HG03469 (cell line): ENCODE results near the gene CCNI.
"Not testable (repeated sequence)": the region's sequence is repeated elsewhere in the genome, so short reads cannot be mapped to it uniquely, and the experiment has no call there.

Experiments used
- ATAC-seq: cut with Tn5 transposase; IDR thresholded peaks from one replicate; pipeline ENCODE4 v1.9.1; 2021; ENCODE audit warnings: mild to moderate bottlenecking, moderate library complexity, moderate number of reproducible peaks; ENCODE audit not compliant: unreplicated experiment

CCNI gene

DNA sequence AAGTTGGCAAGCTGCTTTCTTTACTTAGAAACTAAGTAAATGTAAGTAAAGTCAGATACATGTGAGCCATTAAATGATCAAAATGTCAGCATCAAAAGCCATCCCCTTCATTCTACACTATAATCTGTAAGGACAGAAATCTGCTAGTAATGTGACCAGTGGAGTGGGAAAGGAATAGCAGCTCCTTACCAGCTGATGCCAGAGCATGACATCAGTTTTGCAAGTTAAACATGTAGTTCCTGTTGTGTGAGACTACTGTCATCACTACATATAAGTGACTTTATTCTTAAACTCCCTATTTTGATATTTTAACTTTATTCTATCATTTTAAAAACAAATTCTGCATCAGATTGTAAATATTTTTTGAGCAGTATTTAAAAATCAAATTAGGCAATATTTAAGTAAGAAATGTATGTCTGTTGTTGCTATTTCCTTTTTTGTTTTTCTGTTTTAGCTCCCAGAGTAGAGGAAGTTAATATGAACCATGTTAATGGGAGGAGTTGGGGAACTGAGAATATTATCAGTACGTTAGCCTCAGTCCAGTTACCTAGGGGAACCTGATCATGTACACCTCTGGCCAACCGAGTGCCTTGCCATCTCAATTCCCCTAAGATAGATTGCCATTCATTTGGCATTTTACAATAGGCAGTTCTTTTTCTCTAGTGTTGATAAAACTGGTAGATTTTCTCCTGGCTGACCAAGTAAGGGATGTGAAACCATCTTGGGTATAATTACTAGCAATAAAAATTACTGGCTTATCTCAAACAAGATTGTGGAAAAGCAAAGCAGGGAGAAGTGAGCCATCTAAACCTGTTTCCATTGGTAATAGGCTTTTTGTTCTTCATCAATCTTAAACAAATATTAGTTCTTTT is 34.7 kb downstream of the CCNI start:
- ATAC-seq, result no peak

DNA sequence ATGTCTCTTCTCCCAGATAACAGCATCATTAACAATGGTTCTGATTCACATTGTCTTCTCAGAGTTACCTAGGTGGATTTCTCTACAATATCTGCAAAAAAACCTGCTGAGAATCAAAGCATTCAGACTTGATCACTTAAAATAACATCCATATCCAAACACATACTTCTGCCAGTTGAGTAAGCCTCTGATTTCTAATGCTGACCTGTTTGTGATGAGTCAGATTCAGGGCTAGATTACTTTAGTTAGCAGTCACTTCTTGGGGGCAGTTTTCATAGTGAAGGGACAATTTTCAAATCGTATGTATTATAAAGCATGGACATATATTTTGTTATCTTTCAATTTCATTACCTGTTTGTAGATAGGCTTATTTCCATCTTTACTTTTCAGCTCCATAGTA is 35.5 kb downstream of the CCNI start:
- ATAC-seq, result no peak

DNA sequence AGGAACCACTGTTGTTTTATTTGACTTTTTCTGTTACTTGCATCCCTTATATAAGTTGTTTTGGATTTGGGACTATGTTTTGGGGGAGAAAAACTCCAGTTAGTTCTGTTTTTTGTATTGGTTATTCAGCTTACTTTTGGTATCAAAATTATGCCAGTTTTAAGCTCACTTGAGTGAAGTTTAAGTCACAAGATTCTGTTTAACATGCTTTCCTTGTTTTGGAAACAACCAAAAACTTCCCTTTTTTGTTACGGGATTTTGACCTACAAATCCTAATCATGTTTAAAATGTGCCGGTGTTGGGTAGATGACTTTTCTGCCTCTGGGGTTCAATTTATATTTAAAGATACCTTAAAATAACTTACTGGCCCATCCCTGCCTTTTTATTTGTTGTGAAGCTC is 36.0 kb downstream of the CCNI start:
- ATAC-seq, result no peak

DNA sequence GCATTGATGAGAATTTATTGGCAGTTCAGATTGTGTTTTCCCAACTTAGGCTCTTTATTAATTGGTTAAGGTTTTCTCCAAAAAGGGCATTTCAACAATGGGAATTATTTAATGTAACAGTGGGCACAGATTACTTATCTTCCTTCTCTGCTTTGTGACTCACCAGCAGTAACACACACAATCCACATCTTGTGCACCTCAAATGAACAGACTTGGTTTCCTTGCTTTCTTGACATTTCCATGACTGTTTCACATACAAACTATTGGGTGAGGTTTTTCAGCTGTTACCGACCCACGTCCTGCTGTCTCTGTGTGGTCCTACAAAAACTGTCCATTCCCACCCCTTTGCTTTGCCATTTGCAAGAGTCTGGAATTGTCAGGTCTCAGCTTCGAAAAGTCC is 38.1 kb downstream of the CCNI start:
- no peak for ATAC-seq

DNA sequence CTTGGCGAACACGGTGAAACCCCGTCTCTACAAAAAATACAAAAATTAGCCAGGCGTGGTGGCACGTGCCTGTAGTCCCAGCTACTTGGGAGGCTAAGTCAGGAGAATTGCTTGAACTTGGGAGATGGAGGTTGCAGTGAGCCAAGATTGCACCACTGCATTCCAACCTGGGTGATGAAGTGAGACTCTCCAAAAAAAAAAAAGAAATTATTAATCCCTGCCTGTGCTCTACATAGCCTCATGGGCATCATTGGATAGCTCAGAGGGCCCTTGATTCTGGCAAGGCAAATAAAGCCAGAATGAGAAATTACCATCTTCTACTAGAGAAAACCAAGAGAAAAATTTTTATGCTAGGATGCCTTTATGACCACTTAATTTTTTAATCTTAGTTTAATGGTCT is 38.6 kb downstream of the CCNI start:
- not testable (repeated sequence) for ATAC-seq

DNA sequence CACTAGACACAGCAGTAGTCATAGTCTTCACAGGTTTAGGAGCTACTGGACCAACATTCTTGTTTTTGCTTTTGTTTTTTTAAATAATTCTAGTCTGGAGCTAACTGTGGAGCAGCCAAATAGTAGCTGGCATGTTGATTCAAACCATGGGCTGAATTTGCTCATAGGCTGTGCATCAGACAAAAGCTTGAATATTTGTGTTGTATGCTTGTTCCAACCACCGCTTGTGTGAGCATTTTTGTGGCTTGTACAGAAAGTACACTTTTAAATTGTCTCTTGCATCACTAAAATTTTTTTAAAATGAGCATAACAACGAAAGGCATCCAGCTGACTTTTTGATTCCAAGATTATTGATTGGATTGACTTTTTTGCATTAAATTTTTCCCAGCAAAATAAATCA is 39.6 kb downstream of the CCNI start:
- ATAC-seq, result no peak

DNA sequence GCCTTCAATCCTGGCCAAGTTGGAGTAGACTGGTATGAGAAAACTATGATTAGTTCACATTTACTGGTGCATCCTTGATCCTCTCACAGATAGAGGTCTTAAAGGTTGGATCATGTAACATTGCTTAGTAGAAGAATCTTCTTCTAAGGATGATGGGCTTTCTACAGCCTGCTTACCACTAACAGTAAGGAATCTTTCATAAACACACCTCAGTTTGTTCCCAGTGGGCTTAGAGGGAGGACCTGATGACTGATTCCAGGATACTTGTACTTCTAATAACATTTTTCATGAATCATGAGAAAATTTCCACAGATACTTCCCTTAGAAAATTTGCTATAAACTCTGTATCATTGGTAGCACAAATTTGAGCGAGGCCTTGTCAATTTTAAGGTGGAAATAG is 40.6 kb downstream of the CCNI start:
- ATAC-seq, result no peak

DNA sequence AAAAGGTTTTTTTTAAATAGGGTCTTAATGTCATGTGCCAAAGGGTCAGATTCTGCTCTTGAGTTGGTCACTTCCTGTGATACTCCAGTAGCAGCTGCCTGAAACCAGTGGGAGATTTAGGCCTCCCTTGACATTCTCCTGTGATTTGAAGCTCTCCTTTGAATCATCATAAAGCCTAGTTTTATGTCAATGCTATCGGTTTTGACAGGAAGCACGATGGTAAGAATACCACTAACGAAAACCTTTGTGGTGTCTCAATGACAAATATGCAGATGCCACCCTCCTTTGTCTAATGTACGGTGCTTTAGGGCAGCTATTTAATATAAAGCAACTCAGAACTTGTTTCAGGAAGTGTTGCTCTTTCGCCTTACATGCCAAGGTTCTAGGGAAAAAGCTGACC is 44.2 kb downstream of the CCNI start:
- no peak for ATAC-seq

DNA sequence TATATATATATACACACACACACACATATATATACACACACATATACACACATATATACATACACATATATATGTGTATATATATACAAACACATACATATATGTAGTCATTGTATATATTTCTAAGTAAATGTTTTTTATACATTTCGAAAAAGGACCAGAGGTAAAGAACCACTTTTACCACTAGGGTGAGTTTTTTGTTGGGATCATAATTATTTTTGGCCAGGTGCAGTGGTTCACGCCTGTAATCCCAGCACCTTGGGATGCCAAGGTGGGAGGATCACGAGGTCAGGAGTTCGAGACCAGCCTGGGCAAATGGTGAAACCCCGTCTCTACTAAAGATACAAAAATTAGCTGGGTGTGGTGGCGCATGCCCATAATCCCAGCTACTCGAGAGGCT is 46.0 kb downstream of the CCNI start:
- ATAC-seq, result not testable (repeated sequence)

DNA sequence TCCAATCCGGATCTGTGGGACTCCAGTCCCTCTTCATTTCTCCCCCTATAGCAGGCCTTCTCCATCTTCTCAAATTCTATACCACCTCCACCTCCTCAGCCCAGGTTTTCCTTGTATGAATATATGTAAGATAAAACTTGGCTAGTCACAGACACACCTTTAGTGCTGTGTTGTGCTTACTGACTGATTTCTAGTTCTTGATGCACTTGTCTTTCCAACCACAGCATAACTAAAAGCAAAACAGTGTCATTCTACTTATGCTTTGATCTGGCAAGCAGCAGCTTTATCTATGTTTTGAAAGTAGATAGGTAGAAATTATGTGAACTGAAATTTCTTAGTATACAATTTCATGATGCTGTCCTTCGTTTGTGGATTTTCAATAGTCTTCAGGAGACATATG is 47.5 kb downstream of the CCNI start:
- ATAC-seq, result no peak

DNA sequence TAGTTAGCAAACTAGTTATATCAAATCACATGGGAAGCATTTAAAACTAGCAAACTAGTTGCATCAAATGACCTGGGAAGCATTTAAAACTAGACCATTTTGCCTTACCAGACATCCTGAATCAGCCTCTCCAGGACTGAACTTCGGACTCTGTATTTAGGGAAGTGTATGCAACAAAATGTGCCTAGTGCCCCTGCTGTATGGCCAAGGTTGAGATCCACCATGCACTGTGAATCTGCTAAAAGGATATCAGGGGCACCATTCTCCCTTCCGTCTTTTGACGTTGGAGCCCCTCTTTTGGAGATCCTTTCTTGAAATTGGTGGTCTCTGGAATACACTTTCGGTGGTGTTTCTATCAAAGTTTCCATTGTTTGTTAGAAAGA is 49.5 kb downstream of the CCNI start:
- no peak for ATAC-seq

DNA sequence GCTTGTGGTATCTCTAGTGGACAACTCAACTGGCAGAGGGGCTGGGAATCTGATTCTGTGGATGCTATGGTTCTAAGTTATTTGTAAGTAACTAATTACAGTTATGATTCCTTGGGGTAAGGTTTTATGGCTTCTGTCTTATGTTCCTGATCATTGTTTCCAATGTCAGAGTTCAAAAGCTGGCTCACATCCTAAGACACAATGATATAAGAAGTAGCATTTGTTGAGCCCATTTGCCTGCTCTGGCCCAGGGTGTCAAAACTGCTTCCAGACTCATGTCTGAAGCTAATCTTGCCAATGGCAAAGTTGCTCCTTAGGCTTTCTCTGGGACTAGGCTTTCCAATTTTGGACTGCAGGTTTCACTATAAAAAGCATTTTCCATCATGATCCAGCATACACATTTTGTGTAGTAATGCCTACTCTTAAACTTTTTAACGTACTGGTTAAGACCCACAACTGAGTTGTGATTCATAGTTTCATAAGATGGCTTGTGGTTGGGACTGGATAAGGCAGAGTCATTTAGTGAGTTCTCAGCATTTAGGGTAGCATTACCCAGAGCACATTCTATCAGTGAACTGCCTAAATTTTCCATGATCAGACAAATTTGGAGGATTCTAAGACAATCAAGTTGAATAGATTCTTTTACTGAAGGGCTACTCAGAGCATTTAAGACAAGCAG is 50.0 kb downstream of the CCNI start:
- peak; percentile 75 for ATAC-seq

DNA sequence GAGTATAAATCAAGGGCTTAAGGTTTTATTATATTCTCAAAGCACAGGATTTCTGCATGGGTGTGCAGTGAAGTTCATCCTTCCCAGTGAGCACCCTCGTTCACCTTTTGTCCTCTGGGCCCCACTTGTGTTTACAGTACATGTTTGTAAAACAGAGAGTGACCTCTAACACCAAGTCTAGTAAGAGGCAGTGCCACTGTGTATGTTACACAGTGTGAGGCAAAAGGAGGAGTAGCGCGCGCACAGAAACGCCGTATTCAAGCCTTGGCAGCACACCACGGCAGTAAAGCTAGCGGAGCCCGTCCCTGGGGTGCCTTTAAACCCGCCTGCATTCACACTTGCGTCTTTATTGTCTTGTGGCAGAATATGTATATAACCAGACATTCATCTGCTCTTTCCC is 51.9 kb downstream of the CCNI start:
- no peak for ATAC-seq

DNA sequence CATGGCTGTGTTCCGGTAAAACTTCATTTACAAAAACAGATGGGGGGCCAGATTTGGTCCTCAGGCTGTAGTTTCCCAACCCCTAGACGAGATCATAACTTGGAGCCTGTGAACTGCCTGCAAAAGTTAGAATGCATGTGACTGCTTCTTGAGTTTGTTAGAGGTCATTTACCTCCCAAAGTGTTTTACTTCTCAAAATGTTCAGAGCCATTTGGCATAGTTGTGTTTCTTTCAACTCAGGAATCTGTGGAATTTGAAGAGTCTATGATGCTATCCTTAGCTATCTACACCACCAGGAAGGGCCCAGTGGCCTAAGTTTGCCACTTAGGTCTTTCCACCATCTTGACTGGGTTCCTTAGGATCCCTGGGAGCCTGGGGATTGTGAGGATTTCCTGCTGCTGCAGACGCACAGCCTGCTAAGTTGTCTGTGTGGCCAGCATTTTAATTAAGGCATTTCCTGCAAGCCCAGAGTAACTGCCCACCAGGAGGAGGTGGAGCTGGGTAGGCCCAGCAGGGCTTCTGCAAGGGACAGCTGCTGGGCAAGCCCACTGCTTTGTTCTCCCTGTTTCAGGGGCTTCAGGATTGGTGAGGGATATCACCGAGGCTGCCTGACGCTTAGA is 53.1 kb downstream of the CCNI start:
- ATAC-seq, result no peak

DNA sequence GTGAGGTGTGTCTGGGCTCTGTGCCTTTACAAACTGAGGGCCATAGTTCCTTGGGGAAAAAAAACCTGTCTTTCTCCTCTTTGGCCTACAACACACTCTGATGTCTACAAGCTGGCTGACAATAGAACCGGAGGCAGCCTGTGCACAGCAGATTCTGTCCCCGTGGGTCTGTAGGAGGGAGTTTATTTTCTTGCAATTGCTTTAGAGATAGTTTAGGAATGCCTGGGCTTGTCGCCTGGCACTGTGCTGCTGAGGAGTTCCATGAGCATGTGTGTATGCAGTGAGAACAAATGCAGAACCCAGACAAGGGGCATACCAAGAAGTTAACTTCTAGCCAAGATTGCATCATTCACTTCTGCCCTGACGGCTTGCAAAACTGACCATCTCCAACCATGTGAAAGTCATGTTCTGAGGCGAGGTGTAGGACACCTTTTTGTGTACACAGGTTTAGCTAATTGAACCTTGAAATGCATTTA is 54.1 kb downstream of the CCNI start:
- no peak for ATAC-seq

DNA sequence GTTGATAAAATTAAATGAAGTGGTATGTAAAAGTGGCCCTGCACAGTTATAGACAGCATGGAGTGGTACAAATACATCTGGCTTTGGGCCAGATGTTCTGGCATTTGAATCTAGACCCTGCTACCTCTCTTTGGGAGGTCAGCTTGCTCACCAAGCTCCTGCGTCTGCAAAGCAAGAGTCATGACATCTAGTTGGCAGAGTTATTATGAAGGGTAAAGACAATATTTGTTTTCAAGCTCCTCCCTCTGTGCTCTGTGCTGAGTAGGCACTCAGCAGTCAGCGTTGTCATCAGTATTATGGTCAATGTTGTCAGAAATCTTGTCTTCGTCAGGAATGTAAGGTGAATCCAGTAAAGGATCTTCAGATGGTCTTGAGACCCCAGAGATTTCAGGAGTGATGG is 55.8 kb downstream of the CCNI start:
- no peak for ATAC-seq

DNA sequence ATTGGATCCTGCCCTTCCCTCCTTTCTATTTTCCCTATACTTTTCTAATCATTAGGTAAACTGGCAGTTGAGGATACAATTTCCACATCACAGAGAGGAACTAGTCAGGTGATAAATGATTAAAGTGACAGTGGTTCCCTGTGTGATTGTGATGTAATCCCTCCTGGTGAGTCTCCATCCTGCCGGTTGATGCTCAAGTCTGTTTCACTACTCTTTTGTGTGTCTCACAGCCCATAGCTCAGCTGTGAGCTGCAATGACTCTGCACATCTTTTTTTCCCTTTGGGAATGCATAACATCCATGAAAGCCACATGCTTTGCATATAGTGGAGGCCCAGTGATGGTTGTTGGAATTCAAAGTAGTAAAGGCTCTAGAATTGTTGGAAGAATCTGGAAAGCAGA is 60.4 kb downstream of the CCNI start:
- ATAC-seq, result no peak

DNA sequence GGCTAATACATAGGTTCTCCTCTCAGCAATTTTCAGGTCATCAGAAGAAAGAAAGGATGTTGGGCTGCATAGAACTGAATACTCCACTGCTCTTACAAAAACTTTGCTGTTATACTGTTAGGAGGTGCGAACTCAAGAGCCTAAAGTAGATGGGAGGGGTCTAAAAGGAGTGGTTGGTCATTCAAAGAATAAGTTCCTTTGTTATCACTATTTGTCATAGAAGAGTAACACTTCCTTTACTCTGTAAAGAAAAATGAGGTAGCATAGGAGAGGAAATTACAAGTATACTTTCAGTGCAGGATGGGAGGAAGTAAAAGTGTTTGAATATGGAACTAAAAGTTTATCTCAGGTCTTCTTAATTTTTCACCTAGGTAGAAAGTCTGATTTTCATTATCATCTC is 61.5 kb downstream of the CCNI start:
- ATAC-seq, result no peak

DNA sequence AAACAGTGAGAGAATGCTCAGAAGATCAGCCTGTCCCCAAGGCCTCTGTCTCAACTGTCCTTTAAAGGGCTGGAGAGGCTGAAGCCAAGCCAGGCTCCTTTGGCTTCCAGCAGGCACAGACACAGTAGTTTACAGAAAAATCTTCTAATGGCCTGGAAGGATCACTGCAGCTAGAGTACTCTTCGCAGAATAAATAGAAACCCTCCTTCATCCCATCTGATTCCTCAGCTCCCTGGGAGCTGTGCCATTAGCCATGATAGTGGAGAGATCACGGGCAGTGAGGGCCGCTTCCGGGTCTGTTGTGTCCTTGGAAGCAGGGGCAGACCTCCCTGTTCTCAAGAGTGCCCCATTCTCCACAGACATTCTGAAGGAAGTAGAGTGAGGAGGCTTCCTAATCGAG is 63.1 kb downstream of the CCNI start:
- no peak for ATAC-seq

DNA sequence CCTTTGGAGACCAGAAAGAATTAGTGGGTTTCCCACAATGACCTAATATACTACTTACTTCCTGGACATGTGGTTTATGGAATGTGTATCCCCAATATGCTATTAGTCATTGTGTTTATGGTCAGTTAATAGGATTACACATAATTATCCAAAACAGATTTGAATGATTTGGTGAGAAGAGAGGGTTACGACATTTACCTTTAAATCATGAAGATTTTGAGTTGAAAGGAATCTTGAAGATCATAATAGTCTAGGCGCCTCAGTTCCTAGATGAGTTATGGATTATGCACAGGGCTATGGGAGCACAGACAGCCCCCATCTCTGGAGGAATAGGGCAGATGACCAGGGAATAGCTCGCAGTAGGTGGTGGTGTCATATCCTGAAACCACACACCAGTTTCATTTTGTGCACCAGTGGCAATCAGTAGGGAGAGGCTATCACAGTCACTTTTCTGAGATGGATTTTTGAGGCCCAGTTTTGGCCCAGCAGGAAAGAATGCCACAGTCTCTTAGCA is 64.9 kb downstream of the CCNI start:
- ATAC-seq, result no peak

DNA sequence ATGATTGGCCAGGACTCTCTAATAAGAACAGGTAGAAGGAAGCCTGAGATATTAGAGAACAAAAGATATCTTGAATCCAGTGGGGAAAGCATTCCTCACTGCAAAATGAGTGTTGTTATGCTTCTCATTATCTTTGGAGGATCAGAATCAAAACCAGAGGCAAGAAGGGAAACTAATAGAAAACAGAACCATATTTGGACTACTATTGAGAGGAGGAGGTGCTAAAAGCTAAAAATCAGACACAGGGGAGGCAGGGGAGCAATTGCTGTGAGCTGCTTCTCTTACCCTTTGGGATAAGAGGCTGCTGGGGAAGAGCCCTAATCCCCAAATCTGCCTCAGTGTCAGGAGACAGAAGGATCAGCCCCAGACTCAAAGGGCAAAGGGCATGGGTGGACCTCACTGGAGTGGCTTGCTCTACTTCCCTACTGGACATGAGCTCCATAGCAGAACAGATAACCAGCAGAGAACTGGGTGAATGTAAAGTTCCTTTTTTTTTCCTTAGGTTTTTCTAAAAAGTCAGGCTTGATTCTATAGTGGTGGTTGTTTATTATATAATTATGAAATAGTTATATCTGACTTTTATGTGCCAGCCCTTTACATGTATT is 66.2 kb downstream of the CCNI start:
- ATAC-seq, result no peak
